OCI-LY3 (cell line): Measurements from ENCODE around the gene GMPR.
A peak's percentile ranks its signal among the peaks of the same experiment; 100 is the strongest.

Experiments used
- H2AFZ ChIP-seq: fragments of 200-600, 300-600 bp; shearing (Covaris generic); 2 replicates; pipeline ENCODE4 v1.6.0; 2014; ENCODE audit warnings: antibody characterized with exemption, low read depth, low read length
- H3K27ac ChIP-seq: fragments of 200-600, 300-600 bp; sonication (generic); 2 replicates; pipeline ENCODE4 v1.5.1; 2014; ENCODE audit warnings: mild to moderate bottlenecking, low read length, moderate library complexity, mixed read lengths
- H3K27me3 ChIP-seq: fragments of 200-600, 300-600 bp; sonication (generic); 2 replicates; pipeline ENCODE4 v1.6.1; 2014; ENCODE audit warnings: low read depth, low read length, mixed read lengths
- H3K36me3 ChIP-seq: fragments of 200-600, 300-600 bp; sonication (generic); replicated peaks from 2 replicates; pipeline ENCODE3; 2014; ENCODE audit warnings: low read depth, low read length, mixed read lengths
- H3K4me1 ChIP-seq: fragments of 300-600, 200-600 bp; sonication (generic); 2 replicates; pipeline ENCODE4 v1.6.1; 2014; ENCODE audit warnings: low read length, mixed read lengths
- H3K4me2 ChIP-seq: fragments of 200-600, 300-600 bp; sonication (generic); 2 replicates; pipeline ENCODE4 v1.6.1; 2014; ENCODE audit warnings: low read length, mixed read lengths
- H3K4me3 ChIP-seq: fragments of 300-600, 200-600 bp; sonication (generic); 2 replicates; pipeline ENCODE4 v1.5.1; 2014; ENCODE audit warnings: antibody characterized with exemption, mild to moderate bottlenecking, low read length, moderate library complexity
- H3K79me2 ChIP-seq: fragments of 300-600, 200-600 bp; shearing (Covaris generic); 2 replicates; pipeline ENCODE4 v1.6.1; 2014; ENCODE audit warnings: mild to moderate bottlenecking, low read length, mixed read lengths
- H3K9ac ChIP-seq: fragments of 300-600, 200-600 bp; shearing (Covaris generic); 2 replicates; pipeline ENCODE4 v1.6.0; 2014; ENCODE audit warnings: mild to moderate bottlenecking, low read length, moderate library complexity
- H3K9me3 ChIP-seq: fragments of 200-600, 300-600 bp; shearing (Covaris generic); 2 replicates; pipeline ENCODE4 v1.6.1; 2014; ENCODE audit warnings: low read length, mixed read lengths; ENCODE audit not compliant: insufficient read depth
- H4K20me1 ChIP-seq: fragments of 200-600, 300-600 bp; sonication (generic); 2 replicates; pipeline ENCODE4 v1.6.1; 2016; ENCODE audit warnings: low read length, mixed read lengths; ENCODE audit not compliant: insufficient read depth
- EZH2phosphoT487 ChIP-seq: fragments of 200-600 bp; shearing (Covaris generic); IDR thresholded peaks from 2 replicates; pipeline ENCODE4 v1.6.1; 2018; ENCODE audit warnings: antibody characterized with exemption, mixed run types, low read depth
- TF ChIP-seq, protein P1 (sequence below): fragments of 200-600, 300-600 bp; sonication (generic); IDR thresholded peaks from 2 replicates; pipeline ENCODE4 v1.5.1; 2014; ENCODE audit warnings: antibody characterized with exemption, low read length, low read depth

The GMPR gene

GRCh38 chr6:16318538-16318937 lies 80.2 kb downstream of the GMPR start:
- Histone ChIP-seq H3K27me3 (peaks cover 39% of the 10 kb centered on the region), H3K79me2 (no peaks in the 10 kb centered on the region), H2AFZ (no peak overlapping the region), H3K9ac (no peak overlapping the region), H3K36me3 (no peaks in the 10 kb centered on the region), H3K4me1 (peaks cover 16% of the 10 kb centered on the region), H3K27ac (no peak overlapping the region), H4K20me1 (no peaks in the 10 kb centered on the region), H3K9me3 (no peaks in the 10 kb centered on the region), H3K4me2 (no peak overlapping the region), H3K4me3 (no peak overlapping the region)
- no peak for TF ChIP-seq EZH2phosphoT487
- TF ChIP-seq, protein P1, sequence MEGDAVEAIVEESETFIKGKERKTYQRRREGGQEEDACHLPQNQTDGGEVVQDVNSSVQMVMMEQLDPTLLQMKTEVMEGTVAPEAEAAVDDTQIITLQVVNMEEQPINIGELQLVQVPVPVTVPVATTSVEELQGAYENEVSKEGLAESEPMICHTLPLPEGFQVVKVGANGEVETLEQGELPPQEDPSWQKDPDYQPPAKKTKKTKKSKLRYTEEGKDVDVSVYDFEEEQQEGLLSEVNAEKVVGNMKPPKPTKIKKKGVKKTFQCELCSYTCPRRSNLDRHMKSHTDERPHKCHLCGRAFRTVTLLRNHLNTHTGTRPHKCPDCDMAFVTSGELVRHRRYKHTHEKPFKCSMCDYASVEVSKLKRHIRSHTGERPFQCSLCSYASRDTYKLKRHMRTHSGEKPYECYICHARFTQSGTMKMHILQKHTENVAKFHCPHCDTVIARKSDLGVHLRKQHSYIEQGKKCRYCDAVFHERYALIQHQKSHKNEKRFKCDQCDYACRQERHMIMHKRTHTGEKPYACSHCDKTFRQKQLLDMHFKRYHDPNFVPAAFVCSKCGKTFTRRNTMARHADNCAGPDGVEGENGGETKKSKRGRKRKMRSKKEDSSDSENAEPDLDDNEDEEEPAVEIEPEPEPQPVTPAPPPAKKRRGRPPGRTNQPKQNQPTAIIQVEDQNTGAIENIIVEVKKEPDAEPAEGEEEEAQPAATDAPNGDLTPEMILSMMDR: no peak

DNA sequence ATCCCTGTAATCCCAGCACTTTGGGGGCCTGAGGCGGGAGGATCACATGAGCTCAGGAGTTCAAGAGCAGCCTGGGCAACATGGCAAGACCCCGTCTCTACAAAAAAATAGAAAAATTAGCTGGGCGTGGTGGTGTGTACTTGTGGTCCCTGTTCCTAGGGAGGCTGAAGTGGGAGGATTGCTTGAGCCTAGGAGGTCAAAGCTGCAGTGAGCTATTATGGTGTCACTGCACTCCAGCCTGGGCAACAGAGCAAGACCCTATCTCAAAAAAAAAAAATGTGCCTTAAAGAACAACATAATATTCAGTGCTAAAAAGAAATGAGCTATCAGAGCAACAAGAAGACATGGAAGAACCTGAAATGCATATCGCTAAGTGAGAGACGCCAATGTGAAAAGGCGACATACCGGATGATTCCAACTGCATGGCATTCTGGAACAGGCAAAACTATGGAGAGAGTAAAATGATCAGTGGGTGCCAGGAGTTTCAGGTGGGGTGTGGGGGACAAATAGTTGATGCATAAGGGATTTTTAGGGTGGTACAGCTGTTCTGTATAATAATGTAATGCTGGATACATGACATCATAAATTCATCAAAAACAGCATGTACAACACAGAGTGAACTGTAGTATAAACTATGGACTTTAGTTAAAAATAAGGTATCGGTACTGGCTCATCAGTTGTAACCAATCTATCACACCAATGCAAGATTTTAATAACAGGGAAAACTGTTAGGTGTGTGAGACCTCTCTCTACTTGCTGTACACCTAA lies 80.8 kb downstream of the GMPR start:
- peak overlapping the region; percentile 84 for H3K4me2 ChIP-seq

DNA sequence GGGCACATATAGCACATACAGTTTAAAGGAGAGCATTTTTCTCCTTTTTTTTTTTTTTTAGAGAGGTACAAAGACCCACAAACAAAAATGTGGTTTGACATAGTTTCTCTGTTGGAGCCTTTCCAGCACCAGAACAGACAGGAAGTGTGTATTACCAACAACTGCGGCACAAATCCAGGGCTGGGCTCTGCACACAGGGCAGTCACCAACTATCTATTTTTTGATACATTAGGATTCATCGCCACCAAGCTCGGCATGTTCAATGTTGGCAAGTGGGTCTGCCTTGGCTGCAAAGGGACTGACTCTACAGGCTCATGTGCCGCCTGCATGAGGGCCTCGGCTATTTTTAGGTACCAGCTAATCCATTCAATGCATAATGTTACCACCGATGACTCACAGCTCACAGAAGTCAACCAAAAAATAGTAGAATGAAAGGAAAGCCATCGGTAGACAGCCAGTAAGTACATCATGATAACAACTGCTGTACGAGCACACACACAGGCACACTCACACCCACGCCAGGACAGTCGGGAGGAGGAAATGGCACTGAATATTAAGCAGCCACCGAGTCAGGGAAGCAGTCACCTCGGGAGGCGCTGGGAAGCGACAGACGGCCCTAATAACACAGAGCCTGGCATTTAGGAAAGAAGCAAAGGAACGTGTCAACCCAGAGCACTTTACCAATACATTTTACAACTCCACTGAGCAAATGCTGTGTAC lies 81.6 kb downstream of the GMPR start:
- Histone ChIP-seq H3K36me3 (no peaks in the 10 kb centered on the region), H2AFZ (peak overlapping the region; percentile 41; the same call in 1 of the 2 replicates), H3K9ac (0 out of 2 replicates have a peak overlapping the region, but pooled peaks have one; percentile 6), H3K4me1 (peaks cover 16% of the 10 kb centered on the region), H3K4me3 (peak overlapping the region; percentile 59), H3K27ac (no peak overlapping the region), H3K9me3 (no peaks in the 10 kb centered on the region), H3K4me2 (peak overlapping the region; percentile 84), H3K79me2 (no peaks in the 10 kb centered on the region), H3K27me3 (peaks cover 36% of the 10 kb centered on the region), H4K20me1 (no peaks in the 10 kb centered on the region)
- no peak for TF ChIP-seq EZH2phosphoT487
- TF ChIP-seq, protein P1: no peak

More for the DNA sequence above, 80.8 kb downstream of the GMPR start:
- Histone ChIP-seq H3K9me3 (no peaks in the 10 kb centered on the region), H3K27ac (no peak overlapping the region), H3K79me2 (no peaks in the 10 kb centered on the region), H3K9ac (no peak overlapping the region), H3K4me1 (peaks cover 16% of the 10 kb centered on the region), H3K27me3 (peaks cover 36% of the 10 kb centered on the region), H4K20me1 (no peaks in the 10 kb centered on the region), H3K36me3 (no peaks in the 10 kb centered on the region), H3K4me3 (no peak overlapping the region), H2AFZ (no peak overlapping the region)
- TF ChIP-seq EZH2phosphoT487: no peak
- TF ChIP-seq, protein P1: no peak

DNA sequence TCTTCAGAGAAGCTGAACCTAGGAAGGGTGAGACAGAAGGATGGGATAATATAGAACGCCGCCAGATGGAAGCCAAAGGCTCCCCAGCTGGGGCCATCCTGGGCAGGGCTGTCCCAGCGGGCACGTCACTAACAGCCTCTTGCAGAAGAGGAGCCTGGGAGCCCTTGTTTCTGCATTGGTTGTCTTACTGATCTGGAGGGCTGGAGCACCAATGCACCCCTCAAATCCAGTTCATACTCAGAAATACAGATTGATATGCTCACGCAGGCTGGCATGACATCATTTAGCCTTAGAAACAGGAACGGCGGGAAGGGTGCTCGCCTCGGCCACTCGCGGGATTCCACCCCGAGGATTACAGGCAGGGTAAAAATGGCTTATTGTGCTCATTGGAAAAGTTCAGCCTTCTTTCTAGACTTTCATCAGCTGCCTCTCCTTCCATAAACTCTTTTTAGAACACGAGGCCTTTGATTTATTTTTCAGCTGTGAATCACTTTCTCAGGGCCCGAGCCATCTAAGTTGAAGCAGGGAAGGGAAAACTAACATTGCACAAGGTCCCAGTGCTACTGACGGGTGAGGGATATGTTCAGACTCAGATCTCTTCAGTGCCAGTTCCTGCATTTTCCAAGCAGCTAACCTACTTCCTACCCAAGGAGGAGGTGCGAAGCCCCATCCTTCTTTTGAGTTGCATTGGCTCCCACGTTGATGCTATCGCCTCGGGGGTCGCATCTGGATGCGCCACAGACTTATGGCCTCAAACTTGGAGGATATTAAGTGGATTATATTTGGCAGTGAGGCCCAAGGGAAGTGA lies 82.3 kb downstream of the GMPR start:
- Histone ChIP-seq H3K4me2 (peak overlapping the region; percentile 84), H3K4me3 (peak overlapping the region; percentile 59), H3K9me3 (no peaks in the 10 kb centered on the region), H3K27ac (no peak overlapping the region), H3K36me3 (no peaks in the 10 kb centered on the region), H3K4me1 (peaks cover 16% of the 10 kb centered on the region), H3K27me3 (peaks cover 36% of the 10 kb centered on the region), H4K20me1 (no peaks in the 10 kb centered on the region), H3K79me2 (no peaks in the 10 kb centered on the region), H2AFZ (no peak overlapping the region), H3K9ac (no peak overlapping the region)
- TF ChIP-seq, protein P1: no peak
- no peak for TF ChIP-seq EZH2phosphoT487
